K562 (cell line): ENCODE data around the gene PRR15L. TPM values are rescaled to one million over a fixed set of nuclear protein-coding genes. Genes with fewer than 3 reads are reported as not detected.

Source experiments
- ATAC-seq: fragments of 200-7000 bp; cut with Tn5 transposase; 3 replicates; pipeline ENCODE4 v1.9.1; 2020; ENCODE audit warnings: moderate library complexity
- BruUV-seq: library from RNA; stranded (reverse); fragments of 400-500 nt; replicated peaks from 2 replicates; lab custom pipeline; 2021; lab: Mats Ljungman, UMichigan
- CTCF ChIA-PET: fragments of 300-600 bp; formaldehyde crosslinking; extraction: SDS; loops from one replicate; lab custom pipeline; 2021; ENCODE audit warnings: low intra/inter-chr PET ratio; lab: Yijun Ruan, JAX
- POLR2A ChIA-PET: fragments of 300-600, 350-650 bp; sonication (Branson Sonifier 250); formaldehyde crosslinking; extraction: SDS; loops from one replicate; lab custom pipeline; 2021; ENCODE audit warnings: antibody characterized with exemption, inconsistent platforms; lab: Yijun Ruan, JAX
- DNase-seq, 4 experiments: peaks; one replicate each; pipeline versions ENCODE4 v3.0.0 to v3.0.0-alpha.2; 2011 to 2018; ENCODE audit warnings: low spot score in 3 of 4, mixed read lengths in 3 of 4; ENCODE audit errors: extremely low read depth in 1 of 4
- FAIRE-seq: peaks from 2 replicates; lab custom pipeline; 2011; peaks lifted over from hg19 to GRCh38; lab: Jason Lieb, UNC
- H2AFZ ChIP-seq: 2 replicates; pipeline ENCODE4 v1.6.0; 2011; ENCODE audit warnings: low read depth, low read length, control low read depth, inconsistent platforms
- H3K27ac ChIP-seq: fragments of 200-600 bp; 3 replicates; pipeline ENCODE4 v1.8.0; 2011; ENCODE audit warnings: low read depth, mild to moderate bottlenecking, control low read depth, inconsistent platforms, low read length, moderate library complexity, mixed read lengths; ENCODE audit errors: extremely low read depth
- H3K27me3 ChIP-seq, 2 experiments: fragments of 300-600 bp in 1 of 2; 2 replicates in 1 of 2; 3 replicates in 1 of 2; pipeline versions ENCODE4 v1.6.0 to v1.8.0; 2011; ENCODE audit warnings: inconsistent platforms in 2 of 2, low read length in 2 of 2, mild to moderate bottlenecking in 1 of 2, mixed read lengths in 1 of 2, moderate library complexity in 1 of 2; ENCODE audit not compliant: control insufficient read depth in 2 of 2, insufficient read depth in 2 of 2
- H3K36me3 ChIP-seq: fragments of 300-600 bp; 3 replicates; pipeline ENCODE4 v1.8.0; 2011; ENCODE audit warnings: mild to moderate bottlenecking, low read length, inconsistent platforms; ENCODE audit not compliant: control insufficient read depth, insufficient read depth
- H3K4me1 ChIP-seq, 2 experiments: fragments of 200-600 bp in 1 of 2; replicated peaks in 1 of 2; 2 replicates in 1 of 2; 3 replicates in 1 of 2; pipeline versions ENCODE4 v1.5.1 to v1.8.0; 2011; ENCODE audit warnings: inconsistent platforms in 2 of 2, low read length in 2 of 2, mild to moderate bottlenecking in 1 of 2, mixed read lengths in 1 of 2, moderate library complexity in 1 of 2; ENCODE audit not compliant: control insufficient read depth in 2 of 2, insufficient read depth in 2 of 2
- H3K4me2 ChIP-seq: 2 replicates; pipeline ENCODE4 v1.6.1; 2011; ENCODE audit warnings: low read length, control low read depth, inconsistent platforms, mixed read lengths; ENCODE audit not compliant: insufficient read depth
- H3K4me3 ChIP-seq: fragments of 200-600 bp; sonication (generic), shearing (Covaris generic); 2 replicates; pipeline ENCODE4 v1.5.1; 2016; ENCODE audit warnings: control low read depth, inconsistent platforms
- H3K79me2 ChIP-seq: fragments of 200-600 bp; 3 replicates; pipeline ENCODE4 v1.8.0; 2011; ENCODE audit warnings: low read length, inconsistent platforms; ENCODE audit not compliant: control insufficient read depth, insufficient read depth
- H3K9ac ChIP-seq, 2 experiments: 2 replicates each; pipeline versions ENCODE4 v1.6.0 to v1.6.1; 2011; ENCODE audit warnings: low read depth in 2 of 2, low read length in 2 of 2, control low read depth in 1 of 2, inconsistent platforms in 1 of 2, mild to moderate bottlenecking in 1 of 2, mixed read lengths in 1 of 2; ENCODE audit not compliant: insufficient read depth in 1 of 2
- H3K9me1 ChIP-seq: one replicate; pipeline ENCODE4 v1.6.0; 2011; ENCODE audit warnings: inconsistent platforms, mild to moderate bottlenecking, low read length, moderate library complexity; ENCODE audit not compliant: control insufficient read depth, insufficient read depth
- H3K9me3 ChIP-seq: replicated peaks from 2 replicates; pipeline ENCODE4 v1.5.1; 2011; ENCODE audit warnings: low read depth, low read length, inconsistent platforms; ENCODE audit not compliant: control insufficient read depth, insufficient read depth
- H4K20me1 ChIP-seq: replicated peaks from 2 replicates; pipeline ENCODE4 v1.6.1; 2011; ENCODE audit warnings: low read length, inconsistent platforms, mixed read lengths; ENCODE audit not compliant: control insufficient read depth, insufficient read depth
- ATF1 ChIP-seq, 2 experiments: fragments of 450-650 bp in 1 of 2; IDR thresholded peaks; 2 replicates each; pipeline ENCODE4 v1.6.1; 2016; ENCODE audit warnings: missing compliant biosample characterization in 1 of 2, missing genetic modification characterization in 1 of 2
- CEBPG ChIP-seq, 3 experiments: fragments of 200-800 bp in 1 of 3; sonication (Bioruptor generic) in 1 of 3; sonication (generic) in 1 of 3; formaldehyde crosslinking in 1 of 3; IDR thresholded peaks in 2 of 3; conservative IDR thresholded peaks in 1 of 3; 2 replicates each; pipeline versions ENCODE4 v1.6.1 to v1.8.0; 2016 to 2022; ENCODE audit warnings: missing compliant biosample characterization in 2 of 3, missing genetic modification characterization in 2 of 3, mild to moderate bottlenecking in 1 of 3, missing genetic modification reagents in 1 of 3
- CHD1 ChIP-seq: fragments of 200-600 bp; sonication (generic); IDR thresholded peaks from one replicate; pipeline ENCODE4 v1.6.1; 2012; ENCODE audit warnings: mild to moderate bottlenecking, moderate library complexity, low read length, inconsistent platforms
- CTBP1 ChIP-seq: fragments of 450-650 bp; IDR thresholded peaks from 2 replicates; pipeline ENCODE4 v1.6.1; 2016; ENCODE audit warnings: borderline replicate concordance
- EGR1 ChIP-seq: fragments of 450-650 bp; conservative IDR thresholded peaks from 2 replicates; pipeline ENCODE4 v1.6.1; 2017; ENCODE audit warnings: mild to moderate bottlenecking
- ELF1 ChIP-seq: fragments of 200-800 bp; sonication (Bioruptor generic); IDR thresholded peaks from 2 replicates; pipeline ENCODE4 v1.6.1; 2016; ENCODE audit warnings: missing genetic modification characterization, missing compliant biosample characterization
- ESRRA ChIP-seq: fragments of 450-650 bp; IDR thresholded peaks from 2 replicates; pipeline ENCODE4 v1.6.1; 2014; ENCODE audit warnings: low read depth, mild to moderate bottlenecking, moderate library complexity, borderline replicate concordance
- FOXP1 ChIP-seq: sonication (generic); formaldehyde crosslinking; IDR thresholded peaks from 2 replicates; pipeline ENCODE4 v1.8.0; 2022; ENCODE audit warnings: mild to moderate bottlenecking, missing genetic modification reagents
- KLF1 ChIP-seq: fragments of 450-650 bp; IDR thresholded peaks from 2 replicates; pipeline ENCODE4 v1.6.1; 2016; ENCODE audit warnings: missing genetic modification characterization, missing compliant biosample characterization
- MTA3 ChIP-seq: fragments of 450-650 bp; formaldehyde crosslinking; IDR thresholded peaks from 2 replicates; pipeline ENCODE4 v1.6.1; 2017; ENCODE audit warnings: mild to moderate bottlenecking, borderline replicate concordance
- NFATC3 ChIP-seq: fragments of 450-650 bp; IDR thresholded peaks from 2 replicates; pipeline ENCODE4 v1.6.1; 2017; ENCODE audit warnings: mild to moderate bottlenecking
- PHTF2 ChIP-seq: fragments of 250-450 bp; sonication (Bioruptor Pico); IDR thresholded peaks from 2 replicates; pipeline ENCODE4 v1.5.0; 2021; ENCODE audit warnings: mild to moderate bottlenecking
- RBBP5 ChIP-seq: fragments of 200-600 bp; sonication (generic); IDR thresholded peaks from 2 replicates; pipeline ENCODE4 v1.6.1; 2012; ENCODE audit warnings: borderline replicate concordance, mild to moderate bottlenecking, low read length, control low read depth, inconsistent platforms; ENCODE audit not compliant: insufficient read depth, poor library complexity, severe bottlenecking
- TBP ChIP-seq: optimal IDR thresholded peaks from 2 replicates; pipeline ENCODE3; 2011; ENCODE audit warnings: low read depth, low read length, improper control_type of control experiment
- WHSC1 ChIP-seq: IDR thresholded peaks from one replicate; pipeline ENCODE4 v1.6.1; 2012; ENCODE audit warnings: low read length, control low read depth, inconsistent platforms
- ZBTB43 ChIP-seq: sonication (generic); formaldehyde crosslinking; IDR thresholded peaks from 2 replicates; pipeline ENCODE4 v1.8.0; 2023; ENCODE audit warnings: mild to moderate bottlenecking, missing genetic modification reagents
- ZBTB7A ChIP-seq: IDR thresholded peaks from 2 replicates; pipeline ENCODE4 v1.6.1; 2011; ENCODE audit warnings: low read depth, mild to moderate bottlenecking, low read length, moderate library complexity, borderline replicate concordance; ENCODE audit not compliant: control insufficient read depth
- ZNF134 ChIP-seq: fragments of 250-450 bp; sonication (Bioruptor Pico); conservative IDR thresholded peaks from 2 replicates; pipeline ENCODE4 v1.4.0; 2020
- ZNF696 ChIP-seq: fragments of 250-450 bp; sonication (Bioruptor Pico); conservative IDR thresholded peaks from 2 replicates; pipeline ENCODE4 v1.4.0; 2020; ENCODE audit warnings: mild to moderate bottlenecking, moderate library complexity
- WGBS: fragments of 100-300 bp; shearing (Covaris generic); methylation state at CpG from one replicate; pipeline ENCODE4 v1.1.6; 2016; ENCODE audit warnings: low coverage, mixed read lengths; ENCODE audit not compliant: insufficient coverage; ENCODE audit errors: missing lambda C conversion rate; 5-methylcytosine and 5-hydroxymethylcytosine counted together
- in situ Hi-C: fragments of 300-500 bp; cut with MboI; formaldehyde crosslinking; loops from 4 replicates; pipeline ENCODE4 v1.15.0; 2018; ENCODE audit warnings: inconsistent platforms, mixed read lengths
- intact Hi-C: fragments of 100-400 bp; cut with micrococcal nuclease; formaldehyde crosslinking; loops from 2 replicates; pipeline ENCODE4 v1.14.2; 2022
- polyA plus RNA-seq, 8 experiments: library from polyadenylated mRNA; depleted of rRNA in 4 of 8; stranded (reverse) in 5 of 8; unstranded in 3 of 8; fragments of >200 nt; fragmentation: Nextera tagmentation in 2 of 8; fragmentation: Illumina TruSeq in 1 of 8; extraction: Ambion mirVana in 2 of 8; extraction: Trizol in 1 of 8; gene quantifications; 2 replicates each; pipeline versions ENCODE4 v1.2.1 to v1.2.3, GENCODE V29; 2011 to 2014; ENCODE audit warnings: inconsistent platforms in 1 of 8, missing spikeins in 1 of 8
- total RNA-seq, 7 experiments: library from RNA; depleted of rRNA in 6 of 7; stranded (reverse); fragments of >200 nt in 6 of 7; fragmentation: Illumina TruSeq in 2 of 7; extraction: Trizol in 2 of 7; gene quantifications; 2 replicates each; pipeline versions ENCODE4 v1.2.1 to v1.2.3, GENCODE V29; 2011 to 2021; ENCODE audit warnings: low replicate concordance in 1 of 7

Gene PRR15L
- total and polyA plus RNA-seq, 9 of the 15 experiments (the other 6 are each of a cell fraction or from before 2014, with no cell fraction given), result 0.03 TPM; not detected in 8

- Histone ChIP-seq H3K4me1 (peaks cover 29 to 30% of the 10 kb centered on the region in 2 experiments; a peak in 4 of 5 replicates), H3K27ac (peak within 1 kb of the TSS; percentile 84), H3K79me2 (peaks cover 29% of the 10 kb centered on the region), H3K4me3 (peak within 1 kb of the TSS; percentile 62), H3K27me3 (no peaks in the 10 kb centered on the region), H3K9me3 (no peaks in the 10 kb centered on the region), H4K20me1 (no peaks in the 10 kb centered on the region), H3K4me2 (peak within 1 kb of the TSS; percentile 94), H2AFZ (peak within 1 kb of the TSS; percentile 84), H3K9ac (peak within 1 kb of the TSS; percentile 85 to 94), H3K9me1 (no peaks in the 10 kb centered on the region), H3K36me3 (peaks cover 36% of the 10 kb centered on the region)
- FAIRE-seq, result peak; percentile 100
- POLR2A ChIA-PET, result interaction anchor here (0.6 to 2.0 kb wide), 14 partner anchors 10 to 225 kb away, joined by 3 to 12 read pairs (median 3); partner anchors contain the start of genes CDK5RAP3 and SP2
- ATAC-seq, result peak; percentile 98
- WGBS, result 1% methylated on average over 47 of the region's 50 CpGs
- in situ Hi-C loops (no loop called here), intact Hi-C loops (no loop called here)
- CTCF ChIA-PET, result interaction anchor here (1.0 kb wide), 1 partner anchor 77 kb away, joined by 4 read pairs; no protein-coding TSS in a partner anchor
- peak; percentile 95 to 99 (median 96) for DNase-seq
- BruUV-seq, result TSS peak; percentile 71
- TF ChIP-seq EGR1 (peak; percentile 52), NFATC3 (0 out of 2 replicates have a peak, but pooled peaks have one; percentile 2), ESRRA (peak; percentile 23), ZNF696 (CRISPR knock-in tag) (no peak), ZBTB7A (peak; percentile 75), CHD1 (peak; percentile 63), TBP (peak; percentile 89), ZNF134 (CRISPR knock-in tag) (no peak), MTA3 (no peak), FOXP1 (CRISPR knock-in tag) (peak; percentile 32; the same call in 1 of the 2 replicates), ATF1 (CRISPR knock-in tag; IDR thresholded peaks at IDR 0.05) (no peak), ATF1 (tag; IDR thresholded peaks at IDR 0.05) (peak; percentile 82), PHTF2 (CRISPR knock-in tag) (no peak), RBBP5 (peak; percentile 90), KLF1 (tag) (no peak), CEBPG (CRISPR knock-in tag; IDR thresholded peaks at IDR 0.05) (peak; percentile 30; the same call in 1 of the 2 replicates), CEBPG (tag; conservative IDR thresholded peaks at IDR 0.05 in 1 of 2, IDR thresholded peaks at IDR 0.05 in 1 of 2) (no peak), ELF1 (tag) (peak; percentile 78), CTBP1 (peak; percentile 37; the same call in 1 of the 2 replicates), ZBTB43 (no peak), WHSC1 (no peak)
Observed at GRCh38 chr17:47941246-47942095, 16.2 kb downstream of the PRR15L start, which contains the start of gene PNPO. PNPO (plus strand) TSS chr17:47941571; CDS start chr17:47941676, 105 bp downstream.
